COLO668 (cell line): Measurements from ENCODE around the gene ZNF546.
A peak's percentile ranks its signal among the peaks of the same experiment; 100 is the strongest.
"Not testable (repeated sequence)": the region's sequence is repeated elsewhere in the genome, so short reads cannot be mapped to it uniquely, and the experiment has no call there.

ENCODE experiments used
- DNase-seq: peaks from one replicate; lab custom pipeline; 2025; ENCODE audit not compliant: unreplicated experiment; lab: John Stamatoyannopoulos, UW

The ZNF546 gene

DNA sequence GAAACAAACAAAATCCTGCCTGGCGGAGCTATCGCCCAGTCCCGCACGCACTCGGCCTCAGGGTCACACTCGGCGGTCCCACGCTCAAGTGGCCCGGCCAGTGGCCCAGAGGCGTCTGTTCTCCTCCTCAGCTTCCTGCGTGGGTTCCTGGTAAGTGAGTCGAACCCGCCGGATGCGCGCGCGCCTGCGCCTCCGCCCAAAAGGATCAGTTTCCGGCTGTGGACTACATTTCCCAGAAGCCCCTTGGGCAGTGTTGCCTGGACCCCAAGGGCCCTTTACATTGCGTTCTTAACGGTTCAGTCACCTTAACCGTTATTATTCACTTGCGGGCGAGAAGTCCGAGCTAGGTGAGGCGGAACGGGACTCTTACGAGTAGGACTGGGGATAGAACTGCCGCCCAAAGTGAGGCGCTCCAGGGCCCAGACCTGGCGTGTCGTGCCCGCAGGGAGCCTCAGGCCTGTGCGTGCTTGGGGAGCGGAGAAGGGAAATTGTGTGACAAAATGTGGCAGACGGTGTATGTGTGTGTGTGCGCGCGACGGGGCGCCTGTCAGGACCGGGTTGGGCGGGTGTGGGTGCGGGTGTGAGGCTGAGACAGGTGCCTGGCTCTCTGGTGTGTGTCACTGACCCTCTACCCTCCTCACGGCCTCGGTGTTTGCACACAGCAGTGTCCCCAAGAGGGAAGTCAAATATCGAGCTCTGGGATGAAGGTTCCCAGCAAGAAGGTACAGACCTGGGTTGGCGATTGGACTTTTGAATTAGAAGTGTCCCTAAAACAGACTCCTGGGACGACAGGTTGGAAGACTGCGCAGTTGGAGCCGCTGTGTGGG is at the start of gene ZNF546:
ZNF546 (plus strand) TSS at position 250 of the 827 bp plus-strand sequence. CDS start 1,267 bp downstream, outside the sequence.
- peak; percentile 87 for DNase-seq

DNA sequence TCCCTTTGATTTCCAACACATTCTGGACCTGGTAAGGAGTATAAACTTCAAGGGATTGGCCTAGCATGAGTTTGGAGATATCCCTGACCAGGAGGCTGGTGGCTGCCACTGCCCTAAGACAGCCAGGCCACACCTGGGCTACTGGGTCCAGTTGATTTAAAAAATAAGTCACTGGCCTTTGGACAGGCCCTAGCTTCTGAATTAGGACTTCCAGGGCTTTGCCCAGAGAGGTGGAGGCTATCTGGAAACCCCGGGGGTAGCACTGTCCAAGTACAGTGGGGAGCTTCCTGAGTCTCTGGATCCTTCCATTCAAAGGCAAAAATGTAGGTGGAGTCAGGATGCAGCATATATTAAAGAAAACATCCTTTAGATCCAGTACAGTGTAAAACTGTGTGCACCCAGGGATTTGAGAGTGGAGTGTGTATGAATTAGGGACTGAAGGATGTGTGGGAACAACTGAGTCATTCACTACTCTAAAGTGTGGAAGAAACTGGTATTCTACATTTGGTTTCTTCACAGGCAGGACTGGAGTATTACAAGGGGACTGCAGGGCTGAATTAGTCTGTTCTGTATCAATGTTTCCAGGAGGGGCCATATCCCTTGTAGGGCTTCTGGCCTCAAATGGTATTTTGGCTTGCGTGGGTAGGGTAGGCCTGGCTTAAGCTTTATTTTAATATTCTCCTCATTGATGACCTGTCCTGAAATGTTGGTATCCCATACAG is 47.7 kb upstream of the ZNF546 start:
- no peak for DNase-seq

DNA sequence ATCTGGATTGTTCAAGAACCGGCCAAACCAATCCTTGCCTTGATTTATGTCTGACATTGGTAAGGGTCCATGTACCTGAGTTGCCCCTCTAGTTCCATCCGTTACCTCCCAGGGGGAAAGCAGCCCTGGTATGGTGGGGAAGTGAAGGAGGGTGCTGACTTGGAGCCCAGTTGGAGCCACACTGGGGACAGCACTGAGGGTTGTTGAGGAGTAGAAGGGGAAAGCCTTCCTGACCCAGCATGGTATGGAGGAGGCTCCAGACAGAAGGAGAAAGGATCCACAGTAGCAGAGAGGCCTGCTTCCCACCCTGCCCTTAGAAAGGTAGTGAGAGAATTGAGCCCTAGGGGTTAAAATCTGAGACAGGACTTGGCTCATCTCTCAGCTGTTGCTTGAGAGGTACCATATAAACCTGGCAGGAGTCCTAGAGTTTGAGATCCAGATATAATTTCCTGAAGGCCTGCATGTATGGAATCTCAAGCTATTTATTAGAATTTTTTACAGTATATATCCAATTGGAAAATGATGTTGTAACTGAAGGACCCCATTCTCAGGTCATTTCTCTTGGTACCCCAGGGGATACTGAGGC is 45.7 kb upstream of the ZNF546 start:
- DNase-seq, result no peak

DNA sequence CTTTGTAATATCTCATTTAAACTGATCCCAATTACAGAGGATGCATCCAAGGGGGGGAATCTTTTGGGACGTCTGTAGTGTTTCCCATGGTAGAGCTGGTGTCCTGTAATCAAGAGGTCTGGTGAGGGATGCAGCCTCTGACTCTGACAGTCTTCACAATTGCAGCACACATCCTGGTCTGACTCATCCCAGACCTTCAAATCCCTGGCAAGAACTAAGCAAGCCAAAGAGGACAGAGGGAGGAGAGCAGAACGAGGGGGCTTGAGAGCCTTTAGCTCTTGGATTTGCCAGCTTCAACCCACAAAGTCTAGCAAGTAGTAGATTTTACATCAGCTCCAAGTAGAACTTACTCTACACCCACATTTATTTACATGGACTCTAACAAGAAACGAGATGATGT is 45.2 kb upstream of the ZNF546 start:
- DNase-seq, result no peak

DNA sequence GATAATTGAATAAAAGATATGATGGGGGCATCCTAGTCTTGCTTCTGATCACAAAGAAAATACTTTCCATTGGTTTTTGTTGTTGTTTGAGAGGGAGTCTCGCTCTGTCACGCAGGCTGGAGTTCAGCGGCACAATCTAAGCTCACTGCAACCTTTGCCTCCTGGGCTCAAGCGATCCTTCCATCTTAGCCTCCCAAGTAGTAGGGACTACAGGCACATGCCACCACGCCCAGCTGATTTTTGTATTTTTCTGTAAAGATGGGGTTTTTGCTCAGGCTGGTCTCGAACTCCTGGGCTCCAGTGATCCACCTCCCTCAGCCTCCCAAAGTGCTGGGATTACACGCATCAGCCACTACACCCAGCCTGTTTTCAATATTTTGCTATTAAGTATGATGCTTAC is 42.9 kb upstream of the ZNF546 start:
- DNase-seq, result no peak

DNA sequence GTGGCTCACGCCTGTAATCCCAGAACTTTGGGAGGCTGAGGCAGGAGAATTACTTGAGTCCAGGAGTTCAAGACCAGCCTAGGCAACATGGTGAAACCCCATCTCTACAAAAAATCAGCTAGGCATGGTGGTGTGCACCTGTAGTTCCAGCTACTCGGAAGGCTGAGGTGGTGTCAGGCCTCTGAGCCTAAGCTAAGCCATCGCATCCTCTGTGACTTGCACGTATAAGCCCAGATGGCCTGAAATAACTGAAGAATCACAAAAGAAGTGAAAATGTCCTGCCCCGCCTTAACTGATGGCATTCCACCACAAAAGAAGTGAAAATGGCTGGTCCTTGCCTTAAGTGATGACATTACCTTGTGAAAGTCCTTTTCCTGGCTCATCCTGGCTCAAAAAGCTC is 39.0 kb upstream of the ZNF546 start:
- not testable (repeated sequence) for DNase-seq

DNA sequence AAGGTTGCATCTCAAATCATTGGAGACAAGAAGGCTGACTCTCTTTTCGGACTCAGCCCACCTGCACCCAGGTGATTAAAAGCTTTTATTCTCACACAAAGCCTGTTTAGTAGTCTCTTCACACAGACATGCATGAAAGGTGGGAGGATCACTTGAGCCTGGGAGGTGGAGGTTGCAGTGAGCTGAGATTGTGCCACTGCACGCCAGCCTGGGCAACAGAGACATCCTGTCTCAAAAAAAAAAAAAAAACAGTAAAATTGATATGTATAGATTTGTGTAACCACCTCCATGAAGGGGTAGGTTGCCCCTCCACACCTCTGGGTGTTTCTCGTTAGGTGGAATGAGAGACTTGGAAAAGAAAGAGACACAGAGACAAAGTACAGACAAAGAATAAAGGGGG is 37.9 kb upstream of the ZNF546 start:
- DNase-seq, result not testable (repeated sequence)

DNA sequence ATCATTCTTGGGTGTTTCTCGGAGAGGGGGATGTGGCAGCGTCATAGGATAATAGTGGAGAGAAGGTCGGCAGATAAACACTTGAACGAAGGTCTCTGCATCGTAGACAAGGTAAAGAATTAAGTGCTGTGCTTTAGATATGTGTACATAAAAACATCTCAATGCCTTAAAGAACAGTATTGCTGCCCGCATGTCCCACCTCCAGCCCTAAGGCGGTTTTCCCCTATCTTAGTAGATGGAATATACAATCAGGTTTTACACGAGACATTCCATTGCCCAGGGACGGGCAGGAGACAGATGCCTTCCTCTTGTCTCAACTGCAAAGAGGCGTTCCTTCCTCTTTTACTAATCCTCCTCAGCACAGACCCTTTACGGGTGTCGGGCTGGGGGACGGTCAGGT is 37.5 kb upstream of the ZNF546 start:
- DNase-seq, result not testable (repeated sequence)

DNA sequence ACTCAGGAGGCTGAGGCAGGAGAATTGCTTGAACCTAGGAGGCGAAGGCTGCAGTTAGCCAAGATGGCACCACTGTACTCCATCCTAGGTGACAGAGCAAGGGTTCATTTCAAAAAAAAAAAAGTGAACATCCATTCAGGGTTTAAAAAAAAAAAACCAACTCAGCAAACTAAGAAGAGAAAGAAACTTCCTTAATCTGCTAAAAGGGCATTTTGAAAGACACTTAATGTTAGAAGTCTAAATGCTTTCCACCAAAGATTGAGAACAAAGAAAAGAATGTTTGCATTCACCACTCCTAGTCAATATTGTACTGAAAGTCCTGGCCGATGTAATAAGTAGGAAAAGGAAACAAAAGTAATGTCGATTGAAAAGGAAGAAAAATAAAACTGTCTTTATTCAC is 33.0 kb upstream of the ZNF546 start:
- no peak for DNase-seq

DNA sequence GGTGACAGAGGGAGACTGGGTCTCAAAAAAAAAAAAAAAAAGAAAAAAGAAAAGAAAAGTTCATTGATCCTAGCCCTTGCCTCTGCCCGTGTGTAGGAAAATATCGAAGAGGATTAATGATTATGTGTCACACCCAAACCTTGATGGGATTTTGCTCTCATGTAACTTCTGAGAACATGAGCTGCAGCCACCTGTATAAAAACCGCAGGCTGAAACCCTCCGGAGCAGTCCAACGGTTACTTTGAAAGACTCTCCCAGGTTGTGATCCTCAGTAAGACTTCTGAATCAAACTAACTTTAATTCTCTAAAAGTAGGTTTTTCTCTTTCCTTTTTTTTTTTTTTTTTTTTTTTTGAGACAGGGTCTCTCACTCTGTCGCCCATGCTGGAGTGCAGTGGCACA is 30.2 kb upstream of the ZNF546 start:
- DNase-seq, result no peak

DNA sequence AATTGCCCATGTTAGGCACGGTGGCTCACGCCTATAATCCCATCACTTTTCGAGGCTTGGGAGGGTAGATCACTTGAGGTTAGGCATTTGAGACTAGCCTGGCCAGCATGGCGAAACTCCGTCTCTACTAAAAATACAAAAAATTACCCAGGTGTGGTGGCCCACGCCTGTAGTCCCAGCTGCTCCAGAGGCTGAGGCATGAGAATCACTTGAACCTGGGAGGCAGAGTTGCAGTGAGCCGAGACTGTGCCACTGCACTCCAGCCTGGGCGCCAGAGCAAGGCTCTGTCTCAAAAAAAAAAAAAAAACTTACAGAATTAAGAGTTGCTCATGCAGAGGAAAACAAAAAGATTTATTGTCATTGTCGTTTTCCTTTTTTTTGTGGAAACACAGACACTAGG is 29.3 kb upstream of the ZNF546 start:
- DNase-seq, result no peak

DNA sequence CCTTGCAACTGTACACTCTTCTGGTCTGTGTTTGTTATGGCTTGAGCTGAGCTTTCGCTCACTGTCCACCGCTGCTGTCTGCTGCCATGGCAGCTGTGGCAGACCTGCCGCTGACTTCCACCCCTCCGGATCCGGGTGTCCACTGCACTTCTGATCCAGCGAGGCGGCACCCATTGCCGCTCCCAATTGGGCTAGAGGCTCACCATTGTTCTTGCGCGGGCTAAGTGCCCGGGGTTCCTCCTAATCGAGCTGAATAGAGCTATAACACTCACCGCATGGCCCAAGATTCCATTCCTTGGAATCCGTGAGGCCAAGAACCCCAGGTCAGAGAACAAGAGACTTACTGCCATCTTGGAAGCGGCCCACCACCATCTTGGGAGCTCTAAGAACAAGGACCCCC is 28.1 kb upstream of the ZNF546 start:
- DNase-seq, result no peak

DNA sequence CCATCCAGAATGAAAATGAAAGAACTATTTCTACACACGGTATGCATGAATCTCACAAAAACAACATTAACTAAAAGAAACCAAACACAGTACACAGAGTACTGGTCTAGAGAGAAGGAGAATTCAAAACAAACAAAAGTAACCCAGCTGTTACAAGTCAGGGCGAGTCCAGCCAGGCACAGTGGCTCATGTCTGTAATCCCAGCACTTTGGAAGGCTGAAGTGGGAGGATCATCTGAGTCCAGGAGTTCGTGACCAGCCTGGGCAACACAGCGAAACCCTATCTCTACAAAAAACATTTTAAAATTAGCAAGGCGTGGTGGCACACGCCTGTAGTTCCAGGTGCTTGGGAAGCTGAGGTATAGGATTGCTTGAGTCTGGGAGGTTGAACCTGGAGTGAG is 27.6 kb upstream of the ZNF546 start:
- no peak for DNase-seq

DNA sequence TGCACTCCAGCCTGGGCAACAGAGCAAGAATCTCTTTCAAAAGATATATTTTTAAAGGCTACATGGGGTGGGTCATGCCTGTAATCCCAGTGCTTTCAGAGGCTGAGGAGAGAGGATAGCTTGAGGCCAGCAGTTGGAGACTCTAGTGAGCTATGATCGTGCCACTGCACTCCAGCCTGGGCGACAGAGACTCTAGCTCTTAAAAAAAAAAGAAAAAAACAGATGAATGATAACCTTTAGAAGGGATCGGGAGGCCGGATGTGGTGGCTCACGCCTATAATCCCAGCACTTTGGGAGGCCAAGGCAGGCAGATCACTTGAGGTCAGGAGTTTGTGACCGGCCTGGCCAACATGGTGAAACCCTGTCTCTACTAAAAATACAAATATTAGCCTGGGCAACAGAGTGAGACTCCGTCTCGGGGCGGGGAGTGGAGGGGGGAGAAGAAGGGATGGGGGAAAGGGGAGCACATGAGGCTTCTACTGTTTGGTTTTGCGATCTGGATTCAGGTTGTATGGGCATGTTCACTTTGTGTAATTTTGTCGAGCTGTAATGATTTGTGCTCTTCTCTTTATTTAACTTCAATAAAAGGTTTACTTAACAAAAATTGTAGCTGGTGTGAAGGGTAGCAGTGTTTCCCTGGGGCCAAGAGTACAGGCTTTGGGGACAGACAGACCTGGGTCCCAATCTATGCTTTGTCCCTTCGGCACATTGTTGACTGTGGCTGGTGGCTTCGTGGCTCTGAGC is 27.0 kb upstream of the ZNF546 start:
- DNase-seq, result no peak

DNA sequence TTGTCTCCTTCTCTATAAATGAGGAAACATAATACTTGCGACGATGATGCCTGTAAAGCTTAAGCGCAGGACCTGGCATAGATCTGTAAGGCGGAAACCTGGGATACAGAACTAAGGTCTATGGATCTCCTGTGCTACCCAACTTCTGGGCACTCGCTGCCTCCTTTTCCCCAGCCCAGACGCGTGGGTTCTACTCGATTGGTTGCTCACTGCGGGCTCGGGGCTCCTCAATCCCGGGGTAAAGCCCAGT is 26.5 kb upstream of the ZNF546 start:
- DNase-seq, result no peak

DNA sequence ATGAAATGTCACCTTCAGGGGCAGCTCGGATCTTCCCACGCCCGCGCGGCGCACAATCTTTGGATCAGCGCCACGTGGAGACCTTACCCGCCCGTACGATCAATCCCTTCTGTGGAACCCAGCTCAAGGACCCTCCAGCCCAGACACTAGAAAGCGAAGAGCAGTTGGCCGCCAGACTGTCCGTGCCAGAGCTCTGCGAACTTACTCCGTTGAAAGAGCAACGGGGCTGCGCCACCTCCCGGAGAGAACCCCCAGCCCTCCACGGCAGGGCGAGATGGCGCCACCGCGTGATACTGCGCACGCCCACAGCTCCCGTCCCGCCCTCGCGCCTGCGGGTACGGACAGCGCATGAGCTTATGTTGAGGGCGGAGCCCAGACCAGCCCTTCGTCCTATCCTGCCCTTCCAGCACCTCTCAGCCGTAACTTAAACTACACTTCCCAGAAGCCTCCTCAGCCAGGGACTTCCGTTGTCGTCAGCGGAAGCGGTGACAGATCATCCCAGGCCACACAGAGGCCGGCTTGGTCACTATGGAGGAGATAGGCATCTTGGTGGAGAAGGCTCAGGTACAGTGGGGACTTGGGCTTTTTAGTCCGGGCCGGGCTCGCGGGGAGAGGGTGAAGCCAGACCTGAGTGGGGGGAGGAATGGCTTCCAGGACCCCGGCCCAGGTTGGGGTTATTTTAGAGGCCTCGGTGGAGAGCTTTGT is 26.0 kb upstream of the ZNF546 start, which contains the start of gene PSMC4:
PSMC4 (plus strand) TSS at position 491 of the 705 bp plus-strand sequence; CDS start at position 529, 38 bp downstream.
- peak; percentile 98 for DNase-seq

DNA sequence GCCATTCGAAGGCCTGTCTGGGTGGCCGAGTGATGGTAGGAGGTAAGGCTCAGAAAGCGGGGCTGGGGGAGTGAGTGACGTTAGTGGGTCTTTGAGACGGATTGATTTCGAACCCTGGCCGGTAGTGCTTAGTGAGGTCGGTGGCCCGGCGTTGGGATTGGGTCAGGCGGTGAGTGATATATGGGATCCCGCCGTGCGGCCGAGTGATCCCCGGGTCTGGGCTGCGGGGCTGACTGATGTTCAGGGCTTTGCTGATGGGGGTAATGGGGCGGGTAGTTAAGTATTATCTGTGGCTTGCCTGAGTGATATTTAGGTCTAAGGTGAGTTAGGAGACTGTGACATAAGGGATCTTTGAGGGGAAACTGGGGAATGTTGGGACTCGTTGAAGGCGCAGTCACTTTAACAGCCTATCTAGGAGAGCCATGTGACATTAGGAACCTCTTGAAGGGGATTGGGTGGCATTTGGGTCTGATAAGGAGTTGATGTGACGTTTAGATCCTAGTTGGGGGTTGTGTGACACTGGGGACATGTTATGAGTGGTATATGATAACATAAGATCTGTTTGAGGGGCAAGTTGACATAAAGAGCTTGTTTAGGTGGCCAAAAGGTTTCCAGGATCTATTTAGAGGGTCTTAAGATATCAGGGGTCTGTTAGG is 25.4 kb upstream of the ZNF546 start:
- peak; percentile 22 for DNase-seq

DNA sequence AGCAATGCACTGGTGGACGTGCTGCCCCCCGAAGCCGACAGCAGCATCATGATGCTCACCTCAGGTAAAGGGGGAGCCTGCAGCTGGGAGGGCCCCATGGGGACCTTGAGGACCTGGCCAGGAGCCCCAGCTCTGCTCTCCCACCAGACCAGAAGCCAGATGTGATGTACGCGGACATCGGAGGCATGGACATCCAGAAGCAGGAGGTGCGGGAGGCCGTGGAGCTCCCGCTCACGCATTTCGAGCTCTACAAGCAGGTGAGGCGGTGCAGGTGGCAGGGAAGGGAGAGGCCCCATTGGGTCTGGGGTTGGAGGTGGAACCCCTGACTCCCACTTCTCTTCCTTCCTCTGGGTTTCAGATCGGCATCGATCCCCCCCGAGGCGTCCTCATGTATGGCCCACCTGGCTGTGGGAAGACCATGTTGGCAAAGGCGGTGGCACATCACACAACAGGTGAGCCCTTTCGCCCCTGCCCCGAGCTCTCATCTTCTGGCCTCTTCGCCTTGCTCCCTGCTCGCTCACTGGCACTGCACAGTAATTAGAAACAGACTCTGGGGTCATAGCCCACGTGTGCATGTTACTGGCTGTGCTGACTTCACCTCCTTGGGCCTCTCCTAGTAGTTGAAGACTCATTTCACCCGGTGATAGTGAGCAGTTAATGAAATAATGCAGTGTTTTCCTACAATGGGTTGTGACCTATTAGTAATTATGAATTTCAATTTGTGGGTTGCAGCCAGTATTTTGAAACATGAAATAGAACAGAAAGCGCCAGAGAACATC is 22.3 kb upstream of the ZNF546 start:
- no peak for DNase-seq

DNA sequence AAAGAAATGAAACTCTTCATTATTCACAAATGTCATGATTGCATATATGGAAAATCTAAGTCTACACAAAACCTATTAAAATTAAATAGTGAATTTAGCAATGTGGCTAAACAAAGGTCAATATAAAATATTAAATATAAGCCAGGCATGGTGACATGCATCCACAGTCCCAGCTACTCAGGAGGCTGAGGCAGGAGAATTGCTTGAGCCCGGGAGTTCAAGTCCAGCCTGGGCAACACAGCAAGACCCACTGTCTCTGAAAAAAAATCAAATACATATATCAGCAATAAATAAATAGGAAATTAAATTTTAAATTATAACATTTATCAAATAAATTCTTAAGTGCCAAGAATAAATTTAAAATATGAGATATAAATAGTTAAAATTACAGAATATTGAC is 14.0 kb upstream of the ZNF546 start:
- no peak for DNase-seq
